Measurements from ENCODE around the gene PGA3. TPM values are rescaled to one million over a fixed set of nuclear protein-coding genes. Genes with fewer than 3 reads are reported as not detected.
"Not testable (repeated sequence)": the region's sequence is repeated elsewhere in the genome, so short reads cannot be mapped to it uniquely, and the experiment has no call there.

Gene PGA3
- total and polyA plus RNA-seq, 7 experiments from 2014 or later, result 0.83 TPM; not detected in 6

DNA sequence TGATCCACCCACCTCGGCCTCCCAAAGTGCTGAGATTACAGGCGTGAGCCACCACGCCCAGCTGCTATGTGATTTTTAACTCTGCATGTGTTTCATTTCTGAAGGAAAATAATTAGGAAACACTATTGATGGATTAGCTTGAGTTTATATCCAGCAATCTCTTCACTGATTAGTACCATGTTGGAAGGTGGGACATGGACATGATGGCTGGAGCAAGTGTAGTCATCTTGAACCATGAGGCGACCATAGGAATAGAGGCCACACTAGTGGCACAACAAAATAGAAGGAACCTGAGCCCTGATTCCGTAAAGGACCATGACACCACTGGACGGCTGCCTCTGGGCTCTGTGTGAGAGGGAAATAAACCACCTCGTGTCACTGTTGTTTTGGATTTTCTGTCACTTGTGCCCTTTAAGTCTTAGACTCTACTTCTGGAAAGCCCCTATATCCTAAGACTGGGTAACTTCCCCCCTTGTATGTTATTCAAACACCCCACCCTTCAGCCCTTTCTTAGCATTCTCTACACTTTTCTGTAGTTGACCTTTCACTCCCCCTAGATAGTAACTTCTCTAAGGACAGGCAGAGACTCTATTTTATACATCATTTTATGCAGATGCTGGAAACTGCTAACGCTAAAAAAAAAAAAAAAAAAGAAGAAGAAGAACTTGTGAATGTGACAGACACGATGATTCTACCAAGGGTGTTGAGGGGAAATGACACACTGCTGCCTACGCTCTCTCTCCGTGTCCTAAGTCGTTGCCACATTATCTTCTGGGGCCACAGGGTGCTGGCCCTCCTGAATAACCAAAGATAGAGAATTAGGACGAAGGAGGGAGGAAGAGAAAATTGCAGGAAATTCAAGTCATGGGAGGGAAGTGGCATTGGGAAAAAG is 39.4 kb upstream of the PGA3 start:
- peaks cover 20 to 56% (median 43%) of the 10 kb centered on the region in 7 donors for H3K4me1 Mint-ChIP-seq
- DNase-seq, result no peak
- H3K27me3 Mint-ChIP-seq, result no peaks in the 10 kb centered on the region
- peak overlapping the region in 6 of 9 donors; percentile 28 to 86 (median 46) for H3K27ac Mint-ChIP-seq
- POLR2A ChIA-PET, result no interaction called here
- no peak overlapping the region for H3K4me3 ChIP-seq (ENCODE audit: low read length)
- no peaks in the 10 kb centered on the region for H3K27me3 ChIP-seq (ENCODE audit: control insufficient read depth in 2 of 2, insufficient read depth in 2 of 2, low read length in 2 of 2)
- H3K27ac ChIP-seq (ENCODE audit: low read depth, low read length), result no peak overlapping the region
- intact Hi-C loops (cut with micrococcal nuclease), result loop anchor here (5.0 kb wide), 3 partner anchors 177 to 803 kb away; partner anchors contain the start of genes CPSF7 (in 2 of the 2) and FTH1 (in 1 of the 2)
- peaks cover 0 to 4% (median 0%) of the 10 kb centered on the region in 11 donors for H3K9me3 Mint-ChIP-seq
- CTCF ChIA-PET, result no interaction called here
- H3K4me1 ChIP-seq (ENCODE audit: control insufficient read depth in 2 of 2, insufficient read depth in 2 of 2, low read length in 2 of 2), result peaks cover 7 to 17% of the 10 kb centered on the region in 2 donors
- no peaks in the 10 kb centered on the region for H3K9me3 ChIP-seq (ENCODE audit: control insufficient read depth in 2 of 3, low read length in 3 of 3)
- peaks cover 0 to 6% (median 0%) of the 10 kb centered on the region in 5 donors for H3K36me3 Mint-ChIP-seq
- peak overlapping the region in 4 of 10 donors; percentile 7 to 34 (median 30) for H3K4me3 Mint-ChIP-seq
- peak; percentile 20 for ATAC-seq
- no peaks in the 10 kb centered on the region for H3K36me3 ChIP-seq (ENCODE audit: control insufficient read depth in 2 of 3, insufficient read depth in 3 of 3, low read length in 3 of 3)

DNA sequence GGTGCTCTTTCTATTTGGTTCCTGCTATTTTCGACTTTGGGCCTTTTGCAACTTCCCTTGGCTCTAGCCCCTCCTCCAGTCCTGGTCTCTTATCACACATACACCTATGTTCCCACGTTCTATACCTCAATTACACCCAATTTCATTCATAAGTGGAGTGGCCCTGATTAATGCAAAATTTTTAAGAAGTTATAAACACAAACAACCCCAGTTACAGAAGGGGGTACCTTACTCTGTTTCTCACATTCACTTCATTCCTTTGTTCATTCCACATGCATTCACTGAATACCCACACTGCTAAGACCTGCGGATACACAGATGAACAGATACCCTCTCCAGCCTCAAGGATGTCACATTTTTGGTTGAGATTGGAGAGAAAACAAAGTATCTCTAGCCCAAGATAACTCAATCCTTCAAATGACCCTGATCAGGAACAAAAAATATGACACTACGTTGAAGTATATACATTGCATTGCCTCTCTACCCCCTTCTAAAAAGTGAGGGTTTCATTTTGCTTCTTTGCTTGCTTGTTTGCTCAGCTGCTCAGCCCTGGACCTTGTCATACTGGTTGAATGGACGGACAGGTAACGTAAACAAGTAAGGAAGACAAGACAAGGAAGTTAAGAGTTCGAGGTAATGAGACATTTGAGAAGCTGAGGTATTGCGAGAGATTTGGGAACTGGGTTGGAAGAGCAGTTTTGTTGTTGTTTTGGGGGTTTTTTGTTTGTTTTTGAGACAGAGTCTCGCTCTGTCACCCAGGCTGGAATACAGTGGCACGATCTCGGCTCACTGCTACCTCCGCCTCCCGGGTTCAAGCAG is 38.5 kb upstream of the PGA3 start:
- no peaks in the 10 kb centered on the region for H3K27me3 ChIP-seq (ENCODE audit: control insufficient read depth in 2 of 2, insufficient read depth in 2 of 2, low read length in 2 of 2)
- peaks cover 7 to 17% of the 10 kb centered on the region in 2 donors for H3K4me1 ChIP-seq (ENCODE audit: control insufficient read depth in 2 of 2, insufficient read depth in 2 of 2, low read length in 2 of 2)
- intact Hi-C loops (cut with micrococcal nuclease), result loop anchor here (5.0 kb wide), 3 partner anchors 178 to 802 kb away; partner anchors contain the start of genes CPSF7 (in 2 of the 2) and FTH1 (in 1 of the 2)
- H3K27ac Mint-ChIP-seq, result peak overlapping the region in 5 of 9 donors; percentile 24 to 86 (median 38)
- H3K9me3 ChIP-seq (ENCODE audit: control insufficient read depth in 2 of 3, low read length in 3 of 3), result no peaks in the 10 kb centered on the region
- no peak for ATAC-seq
- no peak overlapping the region for H3K4me3 ChIP-seq (ENCODE audit: low read length)
- H3K27ac ChIP-seq (ENCODE audit: low read depth, low read length), result no peak overlapping the region
- H3K36me3 ChIP-seq (ENCODE audit: control insufficient read depth in 2 of 3, insufficient read depth in 3 of 3, low read length in 3 of 3), result no peaks in the 10 kb centered on the region
- no peak for DNase-seq
- peak overlapping the region in 3 of 10 donors; percentile 16 to 33 (median 28) for H3K4me3 Mint-ChIP-seq
- H3K27me3 Mint-ChIP-seq, result no peaks in the 10 kb centered on the region
- CTCF ChIA-PET, result no interaction called here
- peaks cover 0 to 4% (median 0%) of the 10 kb centered on the region in 11 donors for H3K9me3 Mint-ChIP-seq
- H3K36me3 Mint-ChIP-seq, result peaks cover 0 to 5% (median 0%) of the 10 kb centered on the region in 5 donors
- POLR2A ChIA-PET, result no interaction called here
- H3K4me1 Mint-ChIP-seq, result peaks cover 17 to 51% (median 39%) of the 10 kb centered on the region in 7 donors

DNA sequence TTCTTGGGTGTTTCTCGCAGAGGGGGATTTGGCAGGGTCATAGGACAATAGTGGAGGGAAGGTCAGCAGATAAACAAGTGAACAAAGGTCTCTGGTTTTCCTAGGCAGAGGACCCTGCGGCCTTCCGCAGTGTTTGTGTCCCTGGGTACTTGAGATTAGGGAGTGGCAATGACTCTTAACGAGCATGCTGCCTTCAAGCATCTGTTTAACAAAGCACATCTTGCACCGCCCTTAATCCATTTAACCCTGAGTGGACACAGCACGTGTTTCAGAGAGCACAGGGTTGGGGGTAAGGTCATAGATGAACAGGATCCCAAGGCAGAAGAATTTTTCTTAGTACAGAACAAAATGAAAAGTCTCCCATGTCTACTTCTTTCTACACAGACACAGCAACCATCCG is 37.5 kb upstream of the PGA3 start:
- POLR2A ChIA-PET, H3K36me3 Mint-ChIP-seq: not testable (repeated sequence)

DNA sequence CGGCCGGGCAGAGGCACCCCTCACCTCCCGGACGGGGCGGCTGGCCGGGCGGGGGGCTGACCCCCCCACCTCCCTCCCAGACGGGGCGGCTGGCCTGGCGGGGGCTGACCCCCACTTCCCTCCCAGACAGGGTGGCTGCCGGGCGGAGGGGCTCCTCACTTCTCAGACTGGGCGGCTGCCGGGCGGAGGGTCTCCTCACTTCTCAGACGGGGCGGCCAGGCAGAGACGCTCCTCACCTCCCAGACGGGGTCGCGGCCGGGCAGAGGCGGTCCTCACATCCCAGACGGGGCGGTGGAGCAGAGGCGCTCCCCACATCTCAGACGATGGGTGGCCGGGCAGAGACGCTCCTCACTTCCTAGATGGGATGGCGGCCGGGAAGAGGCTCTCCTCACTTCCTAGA is 37.0 kb upstream of the PGA3 start:
- H3K27me3 Mint-ChIP-seq; DNase-seq; ATAC-seq; H3K27me3 ChIP-seq (ENCODE audit: control insufficient read depth in 2 of 2, insufficient read depth in 2 of 2, low read length in 2 of 2); H3K27ac Mint-ChIP-seq; CTCF ChIA-PET; H3K36me3 ChIP-seq (ENCODE audit: control insufficient read depth in 2 of 3, insufficient read depth in 3 of 3, low read length in 3 of 3); H3K36me3 Mint-ChIP-seq; H3K27ac ChIP-seq (ENCODE audit: low read depth, low read length); H3K4me3 Mint-ChIP-seq; intact Hi-C loops (cut with micrococcal nuclease); H3K4me3 ChIP-seq (ENCODE audit: low read length); H3K9me3 Mint-ChIP-seq; H3K4me1 ChIP-seq (ENCODE audit: control insufficient read depth in 2 of 2, insufficient read depth in 2 of 2, low read length in 2 of 2); POLR2A ChIA-PET; H3K9me3 ChIP-seq (ENCODE audit: control insufficient read depth in 2 of 3, low read length in 3 of 3): not testable (repeated sequence)
- peaks cover 9 to 40% (median 27%) of the 10 kb centered on the region in 7 donors for H3K4me1 Mint-ChIP-seq

More for the DNA sequence above, 37.5 kb upstream of the PGA3 start:
- H3K27me3 ChIP-seq (ENCODE audit: control insufficient read depth in 2 of 2, insufficient read depth in 2 of 2, low read length in 2 of 2); H3K9me3 ChIP-seq (ENCODE audit: control insufficient read depth in 2 of 3, low read length in 3 of 3); H3K4me3 Mint-ChIP-seq; H3K4me1 ChIP-seq (ENCODE audit: control insufficient read depth in 2 of 2, insufficient read depth in 2 of 2, low read length in 2 of 2); intact Hi-C loops (cut with micrococcal nuclease); H3K27ac Mint-ChIP-seq; H3K27me3 Mint-ChIP-seq; H3K27ac ChIP-seq (ENCODE audit: low read depth, low read length); H3K36me3 ChIP-seq (ENCODE audit: control insufficient read depth in 2 of 3, insufficient read depth in 3 of 3, low read length in 3 of 3); CTCF ChIA-PET; DNase-seq; ATAC-seq; H3K9me3 Mint-ChIP-seq; H3K4me3 ChIP-seq (ENCODE audit: low read length): not testable (repeated sequence)
- peaks cover 10 to 42% (median 30%) of the 10 kb centered on the region in 7 donors for H3K4me1 Mint-ChIP-seq

DNA sequence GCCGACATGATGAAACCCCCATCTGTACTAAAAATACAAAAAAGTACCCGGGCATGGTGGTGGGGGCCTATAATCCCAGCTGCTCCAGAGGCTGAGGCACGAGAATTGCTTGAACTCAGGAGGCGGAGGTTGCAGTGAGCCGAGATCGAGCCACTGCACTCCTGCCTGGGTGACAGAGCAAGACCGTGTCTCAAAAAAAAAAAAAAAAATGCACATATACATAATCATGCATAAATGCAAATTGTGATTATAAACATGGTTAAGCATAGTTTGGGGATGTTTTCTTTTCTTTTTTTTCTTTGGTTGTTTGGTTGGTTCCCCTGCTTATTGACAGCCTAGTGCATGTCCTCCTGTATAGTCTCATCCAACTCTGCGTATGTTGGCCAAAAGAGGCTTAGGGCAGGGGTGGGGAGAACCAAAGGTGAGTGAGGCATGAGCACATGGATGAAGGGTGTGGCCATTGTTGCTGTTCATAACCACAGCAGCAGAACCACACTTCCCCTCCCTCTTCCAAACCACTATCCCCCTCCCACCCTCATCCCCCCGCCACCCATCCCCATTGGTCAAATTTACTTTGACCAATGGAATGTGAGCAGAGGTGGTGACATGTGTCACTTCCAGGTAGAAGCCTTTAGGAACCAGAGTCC is 35.1 kb upstream of the PGA3 start:
- intact Hi-C loops (cut with micrococcal nuclease), result no loop called here
- Mint-ChIP-seq H3K27me3 (peaks cover 0 to 7% (median 0%) of the 10 kb centered on the region in 5 donors), H3K4me3 (peak overlapping the region in 1 of 10 donors; percentile 20), H3K4me1 (peaks cover 16 to 43% (median 28%) of the 10 kb centered on the region in 7 donors), H3K27ac (peak overlapping the region in 1 of 9 donors; percentile 25), H3K9me3 (peaks cover 0 to 7% (median 0%) of the 10 kb centered on the region in 11 donors), H3K36me3 (peaks cover 0 to 4% (median 0%) of the 10 kb centered on the region in 5 donors)
- no peak overlapping the region for H3K4me3 ChIP-seq (ENCODE audit: low read length)
- ATAC-seq (no peak), DNase-seq (no peak)
- no peaks in the 10 kb centered on the region for H3K27me3 ChIP-seq (ENCODE audit: control insufficient read depth in 2 of 2, insufficient read depth in 2 of 2, low read length in 2 of 2)
- H3K4me1 ChIP-seq (ENCODE audit: control insufficient read depth in 2 of 2, insufficient read depth in 2 of 2, low read length in 2 of 2), result peaks cover 3 to 11% of the 10 kb centered on the region in 2 donors
- H3K9me3 ChIP-seq (ENCODE audit: control insufficient read depth in 2 of 3, low read length in 3 of 3), result peaks cover 0 to 3% (median 0%) of the 10 kb centered on the region in 3 experiments
- H3K27ac ChIP-seq (ENCODE audit: low read depth, low read length), result no peak overlapping the region
- H3K36me3 ChIP-seq (ENCODE audit: control insufficient read depth in 2 of 3, insufficient read depth in 3 of 3, low read length in 3 of 3), result no peaks in the 10 kb centered on the region
- POLR2A ChIA-PET, result no interaction called here
- CTCF ChIA-PET, result interaction anchor here (0.8 kb wide), 1 partner anchor 20 kb away, joined by 3 read pairs; no protein-coding TSS in a partner anchor

DNA sequence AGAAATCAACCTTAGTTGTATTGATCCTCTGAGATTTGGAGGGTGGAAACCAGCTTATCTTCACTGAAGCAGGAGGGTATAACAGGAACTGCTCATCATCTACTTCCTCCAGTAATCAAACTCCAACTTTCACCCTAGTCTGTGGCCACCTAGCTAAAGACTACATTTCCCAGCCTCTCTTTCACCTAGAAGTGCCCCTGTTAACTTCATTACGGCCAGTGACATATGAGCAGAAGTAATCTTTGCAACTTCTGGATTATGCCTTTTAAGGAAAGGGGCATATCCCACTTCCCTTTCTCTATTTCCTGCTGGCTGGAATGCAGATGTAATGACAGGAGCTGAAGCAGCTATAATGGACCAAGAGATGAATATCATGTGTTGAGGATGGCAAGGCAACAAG is 34.5 kb upstream of the PGA3 start:
- intact Hi-C loops (cut with micrococcal nuclease), result no loop called here
- POLR2A ChIA-PET, result interaction anchor here (0.6 kb wide), 1 partner anchor 106 kb away, joined by 3 read pairs; no protein-coding TSS in a partner anchor

More for the DNA sequence above, 34.5 kb upstream of the PGA3 start:
- CTCF ChIA-PET, result no interaction called here
- Histone ChIP-seq H3K27ac (ENCODE audit: low read depth, low read length) (no peak overlapping the region), H3K36me3 (ENCODE audit: control insufficient read depth in 2 of 3, insufficient read depth in 3 of 3, low read length in 3 of 3) (no peaks in the 10 kb centered on the region), H3K4me1 (ENCODE audit: control insufficient read depth in 2 of 2, insufficient read depth in 2 of 2, low read length in 2 of 2) (peaks cover 3 to 11% of the 10 kb centered on the region in 2 donors), H3K27me3 (ENCODE audit: control insufficient read depth in 2 of 2, insufficient read depth in 2 of 2, low read length in 2 of 2) (no peaks in the 10 kb centered on the region), H3K9me3 (ENCODE audit: control insufficient read depth in 2 of 3, low read length in 3 of 3) (peaks cover 0 to 3% (median 0%) of the 10 kb centered on the region in 3 experiments), H3K4me3 (ENCODE audit: low read length) (no peak overlapping the region)
- DNase-seq (no peak), ATAC-seq (no peak)
- H3K36me3 Mint-ChIP-seq, result peaks cover 0 to 6% (median 0%) of the 10 kb centered on the region in 5 donors
- H3K4me1 Mint-ChIP-seq, result peaks cover 16 to 47% (median 34%) of the 10 kb centered on the region in 7 donors
- peak overlapping the region in 1 of 9 donors; percentile 14 for H3K27ac Mint-ChIP-seq
- peaks cover 0 to 8% (median 0%) of the 10 kb centered on the region in 11 donors for H3K9me3 Mint-ChIP-seq
- H3K4me3 Mint-ChIP-seq, result no peak overlapping the region
- peaks cover 0 to 11% (median 0%) of the 10 kb centered on the region in 5 donors for H3K27me3 Mint-ChIP-seq
